Activated naive CD4-positive, alpha-beta T cell treated with anti-CD3 and anti-CD28 coated beads, Interleukin-2, amount 50 U/mL, for 72 hours (primary cell): ENCODE data around the gene PCYT1B. TPM values are rescaled to one million over a fixed set of nuclear protein-coding genes. Genes with fewer than 3 reads are reported as not detected.
"Not testable (repeated sequence)": the region's sequence is repeated elsewhere in the genome, so short reads cannot be mapped to it uniquely, and the experiment has no call there.

Experiments used
- ATAC-seq, 2 donors: fragments of 150-1000 bp; cut with Tn5 transposase; 2 replicates each; pipeline ENCODE4 v1.10.0; 2021; ENCODE audit warnings: mild to moderate bottlenecking in 2 of 2, moderate library complexity in 2 of 2
- DNase-seq, 2 donors: peaks; one replicate each; pipeline ENCODE4 v3.0.0; 2021 to 2022; ENCODE audit warnings: low spot score in 2 of 2
- H3K27ac Mint-ChIP-seq, 2 donors: one replicate each; pipeline ENCODE4 v1.8.0; 2022; ENCODE audit warnings: mild to moderate bottlenecking in 2 of 2, mixed read lengths in 2 of 2
- H3K36me3 Mint-ChIP-seq, 2 donors: one replicate each; pipeline ENCODE4 v1.8.0; 2022; ENCODE audit warnings: mixed read lengths in 2 of 2
- H3K9me3 Mint-ChIP-seq, 2 donors: one replicate each; pipeline ENCODE4 v1.8.0; 2022; ENCODE audit warnings: mixed read lengths in 2 of 2
- total RNA-seq, 2 donors: library from RNA; stranded (reverse); gene quantifications; one replicate each; pipeline ENCODE4 v1.2.3, GENCODE V29; 2022

The PCYT1B gene
- total RNA-seq, 2 donors from 2014 or later, result 0.05 to 1.0 TPM

GRCh38 chrX:24657671-24658386 is 10.7 kb upstream of the PCYT1B start:
- DNase-seq (no peak), ATAC-seq (no peak)
- H3K36me3 Mint-ChIP-seq, result no peaks in the 10 kb centered on the region
- no peaks in the 10 kb centered on the region for H3K9me3 Mint-ChIP-seq
- H3K27ac Mint-ChIP-seq, result no peak overlapping the region

GRCh38 chrX:24655679-24656078 is 8.5 kb upstream of the PCYT1B start:
- not testable (repeated sequence) for DNase-seq, H3K27ac Mint-ChIP-seq, ATAC-seq, H3K36me3 Mint-ChIP-seq, H3K9me3 Mint-ChIP-seq

- DNase-seq (no peak), ATAC-seq (no peak)
- Mint-ChIP-seq H3K9me3 (no peaks in the 10 kb centered on the region), H3K36me3 (no peaks in the 10 kb centered on the region), H3K27ac (no peak overlapping the region)
Observed at GRCh38 chrX:24651783-24652182, 4.6 kb upstream of the PCYT1B start.

- ATAC-seq (no peak), DNase-seq (no peak)
- Mint-ChIP-seq H3K36me3 (no peaks in the 10 kb centered on the region), H3K9me3 (no peaks in the 10 kb centered on the region), H3K27ac (no peak overlapping the region)
Observed at GRCh38 chrX:24648495-24648894, 1.3 kb upstream of the PCYT1B start.

GRCh38 chrX:24646745-24647182 is 383 bp downstream of the PCYT1B start:
- DNase-seq, result no peak
- Mint-ChIP-seq H3K36me3 (no peaks in the 10 kb centered on the region), H3K9me3 (no peaks in the 10 kb centered on the region), H3K27ac (peak overlapping the region in 1 of 2 donors; percentile 47)
- ATAC-seq, result peak in 1 of 2 donors; percentile 22

- ATAC-seq, result no peak
Observed at GRCh38 chrX:24646006-24646405, 1.1 kb downstream of the PCYT1B start.

GRCh38 chrX:24643116-24643515 is 4.0 kb downstream of the PCYT1B start:
- H3K9me3 Mint-ChIP-seq, result no peaks in the 10 kb centered on the region
- no peak overlapping the region for H3K27ac Mint-ChIP-seq
- no peak for DNase-seq
- no peak for ATAC-seq
- no peaks in the 10 kb centered on the region for H3K36me3 Mint-ChIP-seq

More at GRCh38 chrX:24646006-24646405, 1.1 kb downstream of the PCYT1B start:
- DNase-seq, result no peak
- Mint-ChIP-seq H3K27ac (no peak overlapping the region), H3K9me3 (no peaks in the 10 kb centered on the region), H3K36me3 (no peaks in the 10 kb centered on the region)

GRCh38 chrX:24629701-24630100 is 17.4 kb downstream of the PCYT1B start:
- ATAC-seq, result no peak
- no peak for DNase-seq
- no peak overlapping the region for H3K27ac Mint-ChIP-seq
- H3K9me3 Mint-ChIP-seq, result no peaks in the 10 kb centered on the region
- no peaks in the 10 kb centered on the region for H3K36me3 Mint-ChIP-seq

GRCh38 chrX:24619647-24620046 is 27.5 kb downstream of the PCYT1B start:
- DNase-seq (no peak), ATAC-seq (no peak)
- Mint-ChIP-seq H3K9me3 (no peaks in the 10 kb centered on the region), H3K36me3 (no peaks in the 10 kb centered on the region), H3K27ac (no peak overlapping the region)

GRCh38 chrX:24610516-24610915 is 36.6 kb downstream of the PCYT1B start:
- DNase-seq, result no peak
- Mint-ChIP-seq H3K27ac (no peak overlapping the region), H3K9me3 (no peaks in the 10 kb centered on the region), H3K36me3 (no peaks in the 10 kb centered on the region)
- ATAC-seq, result no peak

GRCh38 chrX:24607616-24608015 is 39.5 kb downstream of the PCYT1B start:
- Mint-ChIP-seq H3K27ac (no peak overlapping the region), H3K36me3 (no peaks in the 10 kb centered on the region), H3K9me3 (no peaks in the 10 kb centered on the region)
- no peak for DNase-seq
- no peak for ATAC-seq

GRCh38 chrX:24605941-24606340 is 41.2 kb downstream of the PCYT1B start:
- not testable (repeated sequence) for H3K9me3 Mint-ChIP-seq, H3K27ac Mint-ChIP-seq, H3K36me3 Mint-ChIP-seq, ATAC-seq, DNase-seq

GRCh38 chrX:24603191-24603590 is 44.0 kb downstream of the PCYT1B start:
- H3K27ac Mint-ChIP-seq, result no peak overlapping the region

GRCh38 chrX:24601858-24602257 is 45.3 kb downstream of the PCYT1B start:
- Mint-ChIP-seq H3K9me3 (no peaks in the 10 kb centered on the region), H3K36me3 (no peaks in the 10 kb centered on the region), H3K27ac (no peak overlapping the region)
- ATAC-seq (no peak), DNase-seq (no peak)

More at GRCh38 chrX:24603191-24603590, 44.0 kb downstream of the PCYT1B start:
- no peaks in the 10 kb centered on the region for H3K9me3 Mint-ChIP-seq
- no peaks in the 10 kb centered on the region for H3K36me3 Mint-ChIP-seq
- ATAC-seq (no peak), DNase-seq (no peak)

- DNase-seq (no peak), ATAC-seq (no peak)
- Mint-ChIP-seq H3K36me3 (no peaks in the 10 kb centered on the region), H3K27ac (no peak overlapping the region), H3K9me3 (no peaks in the 10 kb centered on the region)
Observed at GRCh38 chrX:24594501-24594900, 52.6 kb downstream of the PCYT1B start.

- no peak for DNase-seq
- Mint-ChIP-seq H3K27ac (no peak overlapping the region), H3K9me3 (no peaks in the 10 kb centered on the region), H3K36me3 (no peaks in the 10 kb centered on the region)
- no peak for ATAC-seq
Observed at GRCh38 chrX:24590111-24590510, 57.0 kb downstream of the PCYT1B start.

GRCh38 chrX:24577091-24577490 is 70.1 kb downstream of the PCYT1B start:
- ATAC-seq, result no peak
- Mint-ChIP-seq H3K27ac (no peak overlapping the region), H3K36me3 (no peaks in the 10 kb centered on the region), H3K9me3 (no peaks in the 10 kb centered on the region)
- DNase-seq, result no peak

- ATAC-seq (no peak), DNase-seq (no peak)
- Mint-ChIP-seq H3K9me3 (no peaks in the 10 kb centered on the region), H3K36me3 (no peaks in the 10 kb centered on the region), H3K27ac (no peak overlapping the region)
Observed at GRCh38 chrX:24575496-24575895, 71.7 kb downstream of the PCYT1B start.
